Measurements from ENCODE around the gene SCLY.

Gene SCLY

GRCh38 chr2:238141541-238142318, 80.9 kb downstream of the SCLY start:
- no peak for DNase-seq

- DNase-seq, result no peak
Measured at GRCh38 chr2:238142382-238143205, 81.8 kb downstream of the SCLY start.

GRCh38 chr2:238143239-238143951, 82.6 kb downstream of the SCLY start:
- no peak for DNase-seq

- DNase-seq, result no peak
Measured at GRCh38 chr2:238144262-238144661, 83.5 kb downstream of the SCLY start.

- no peak for DNase-seq
Measured at GRCh38 chr2:238145046-238145445, 84.2 kb downstream of the SCLY start.

- no peak for DNase-seq
Measured at GRCh38 chr2:238145851-238146250, 85.0 kb downstream of the SCLY start.

- no peak for DNase-seq
Measured at GRCh38 chr2:238146884-238147544, 86.2 kb downstream of the SCLY start.

- no peak for DNase-seq
Measured at GRCh38 chr2:238148981-238149380, 88.2 kb downstream of the SCLY start.

Data from hippocampal formation (tissue), 2 donors.